H1 (cell line): ENCODE results near the gene SCN11A. TPM values are rescaled to one million over a fixed set of nuclear protein-coding genes. Genes with fewer than 3 reads are reported as not detected.

ENCODE experiments used
- CTCF ChIA-PET: fragments of 300-600 bp; sonication (Branson Sonifier 250); formaldehyde crosslinking; loops from one replicate; lab custom pipeline; 2021; ENCODE audit not compliant: partially characterized antibody; lab: Charles Lee
- POLR2A ChIA-PET: fragments of 300-600 bp; sonication (Branson Sonifier 250); formaldehyde crosslinking; loops from one replicate; lab custom pipeline; 2021; ENCODE audit warnings: inconsistent platforms; ENCODE audit not compliant: partially characterized antibody; lab: Charles Lee
- DNase-seq, 2 experiments: peaks; one replicate each; pipeline versions ENCODE4 v3.0.0 to v3.0.0-alpha.2; 2010 to 2022; ENCODE audit warnings: low spot score in 2 of 2, low read depth in 1 of 2, mixed read lengths in 1 of 2
- FAIRE-seq: peaks from 2 replicates; lab custom pipeline; 2011; peaks lifted over from hg19 to GRCh38; lab: Jason Lieb, UNC
- H2AFZ ChIP-seq: 2 replicates; pipeline ENCODE4 v1.8.1; 2012; ENCODE audit warnings: low read length, inconsistent platforms
- H2AK5ac ChIP-seq: 2 replicates; pipeline ENCODE4 v1.6.1; 2013; ENCODE audit warnings: low read depth, low read length
- H2BK120ac ChIP-seq: replicated peaks from 2 replicates; pipeline ENCODE3; 2013; ENCODE audit warnings: low read depth, low read length, inconsistent platforms
- H2BK12ac ChIP-seq: 2 replicates; pipeline ENCODE4 v1.6.1; 2013; ENCODE audit warnings: low read depth, low read length
- H2BK15ac ChIP-seq: 2 replicates; pipeline ENCODE4 v1.6.1; 2013; ENCODE audit warnings: low read length
- H2BK20ac ChIP-seq: 2 replicates; pipeline ENCODE4 v1.6.1; 2013; ENCODE audit warnings: low read length
- H2BK5ac ChIP-seq: 2 replicates; pipeline ENCODE4 v1.6.1; 2013; ENCODE audit warnings: low read depth, low read length
- H3K14ac ChIP-seq: 2 replicates; pipeline ENCODE4 v1.6.1; 2013; ENCODE audit warnings: inconsistent platforms; ENCODE audit not compliant: insufficient read length
- H3K18ac ChIP-seq: 2 replicates; pipeline ENCODE4 v1.6.1; 2013; ENCODE audit warnings: low read length; ENCODE audit errors: extremely low read depth
- H3K23ac ChIP-seq: 2 replicates; pipeline ENCODE4 v1.6.1; 2013; ENCODE audit warnings: inconsistent platforms; ENCODE audit not compliant: insufficient read length
- H3K23me2 ChIP-seq: 2 replicates; pipeline ENCODE4 v1.6.1; 2013; ENCODE audit warnings: low read depth, low read length
- H3K27ac ChIP-seq: 2 replicates; pipeline ENCODE4 v1.6.1; 2011; ENCODE audit warnings: low read depth, low read length, inconsistent platforms
- H3K27me3 ChIP-seq, 4 experiments: replicated peaks in 1 of 4; 1 replicate in 1 of 4; 2 replicates in 3 of 4; pipeline versions ENCODE4 v1.6.1 to v1.8.1; 2011 to 2013; ENCODE audit warnings: low read length in 3 of 4, mild to moderate bottlenecking in 3 of 4, inconsistent platforms in 2 of 4, mixed read lengths in 2 of 4, moderate library complexity in 1 of 4; ENCODE audit not compliant: control insufficient read depth in 3 of 4, insufficient read depth in 3 of 4; ENCODE audit errors: extremely low read depth in 1 of 4
- H3K36me3 ChIP-seq, 4 experiments: 2 replicates each; pipeline versions ENCODE4 v1.6.1 to v1.8.1; 2011 to 2013; ENCODE audit warnings: mild to moderate bottlenecking in 4 of 4, low read length in 3 of 4, moderate library complexity in 2 of 4, control low read depth in 1 of 4, inconsistent platforms in 1 of 4; ENCODE audit not compliant: insufficient read depth in 4 of 4, control insufficient read depth in 2 of 4
- H3K4ac ChIP-seq: replicated peaks from 2 replicates; pipeline ENCODE3; 2013; ENCODE audit warnings: low read length, low read depth, mixed read lengths, inconsistent platforms; ENCODE audit not compliant: insufficient read length
- H3K4me1 ChIP-seq, 4 experiments: replicated peaks in 1 of 4; 1 replicate in 1 of 4; 2 replicates in 3 of 4; pipeline versions ENCODE4 v1.6.1 to v1.8.1; 2011 to 2013; ENCODE audit warnings: low read length in 3 of 4, inconsistent platforms in 2 of 4, mixed read lengths in 1 of 4; ENCODE audit not compliant: insufficient read depth in 4 of 4, control insufficient read depth in 3 of 4
- H3K4me2 ChIP-seq, 2 experiments: 2 replicates each; pipeline versions ENCODE4 v1.6.1 to v1.8.1; 2011 to 2013; ENCODE audit warnings: low read depth in 2 of 2, low read length in 2 of 2, control low read depth in 1 of 2, inconsistent platforms in 1 of 2, mild to moderate bottlenecking in 1 of 2; ENCODE audit not compliant: insufficient read depth in 1 of 2
- H3K4me3 ChIP-seq, 4 experiments: fragments of 200-600, 300-600 bp in 1 of 4; sonication (generic), shearing (Covaris generic), sonication (Bioruptor Twin) in 1 of 4; 2 replicates each; pipeline versions ENCODE4 v1.5.1 to v1.8.1; 2011 to 2016; ENCODE audit warnings: low read length in 4 of 4, low read depth in 3 of 4, control low read depth in 2 of 4, inconsistent platforms in 2 of 4, mild to moderate bottlenecking in 2 of 4, mixed read lengths in 1 of 4, moderate library complexity in 1 of 4; ENCODE audit not compliant: insufficient read depth in 2 of 4; ENCODE audit errors: extremely low read depth in 1 of 4
- H3K56ac ChIP-seq: replicated peaks from 2 replicates; pipeline ENCODE3; 2013; ENCODE audit warnings: low read depth, mild to moderate bottlenecking, mixed read lengths, low read length, inconsistent platforms; ENCODE audit not compliant: insufficient read length
- H3K79me1 ChIP-seq: 2 replicates; pipeline ENCODE4 v1.6.1; 2013; ENCODE audit warnings: low read depth, low read length, control low read depth
- H3K79me2 ChIP-seq, 2 experiments: 2 replicates each; pipeline versions ENCODE4 v1.6.1 to v1.8.1; 2012 to 2013; ENCODE audit warnings: low read length in 2 of 2, mild to moderate bottlenecking in 2 of 2, inconsistent platforms in 1 of 2; ENCODE audit not compliant: insufficient read depth in 2 of 2, control insufficient read depth in 1 of 2
- H3K9ac ChIP-seq, 4 experiments: replicated peaks in 1 of 4; 1 replicate in 1 of 4; 2 replicates in 3 of 4; pipeline versions ENCODE4 v1.6.1 to v1.8.1; 2011 to 2013; ENCODE audit warnings: low read depth in 3 of 4, low read length in 3 of 4, control low read depth in 2 of 4, mild to moderate bottlenecking in 2 of 4, moderate library complexity in 2 of 4, inconsistent platforms in 1 of 4; ENCODE audit errors: extremely low read depth in 1 of 4
- H3K9me3 ChIP-seq, 2 experiments: 2 replicates each; pipeline versions ENCODE4 v1.6.1 to v1.8.1; 2012 to 2013; ENCODE audit warnings: mild to moderate bottlenecking in 2 of 2, moderate library complexity in 2 of 2, control low read depth in 1 of 2, inconsistent platforms in 1 of 2, low read depth in 1 of 2, low read length in 1 of 2, mixed read lengths in 1 of 2; ENCODE audit not compliant: insufficient read depth in 2 of 2
- H4K20me1 ChIP-seq, 2 experiments: replicated peaks in 1 of 2; 2 replicates each; pipeline versions ENCODE3 to v1.8.1; 2011 to 2013; ENCODE audit warnings: inconsistent platforms in 2 of 2, low read length in 2 of 2, mild to moderate bottlenecking in 1 of 2; ENCODE audit not compliant: insufficient read depth in 2 of 2, control insufficient read depth in 1 of 2
- H4K5ac ChIP-seq: 2 replicates; pipeline ENCODE4 v1.6.1; 2013; ENCODE audit warnings: low read length, low read depth, mixed read lengths, inconsistent platforms; ENCODE audit not compliant: insufficient read length
- H4K8ac ChIP-seq: 2 replicates; pipeline ENCODE4 v1.8.0; 2013; ENCODE audit warnings: mild to moderate bottlenecking, moderate library complexity, low read length, inconsistent platforms; ENCODE audit not compliant: insufficient read depth; ENCODE audit errors: extremely low read depth
- H4K91ac ChIP-seq: replicated peaks from 2 replicates; pipeline ENCODE3; 2013; ENCODE audit warnings: low read length, mixed read lengths, inconsistent platforms; ENCODE audit not compliant: insufficient read length
- SIX5 ChIP-seq: IDR thresholded peaks from 2 replicates; pipeline ENCODE4 v1.6.1; 2011; ENCODE audit warnings: mild to moderate bottlenecking, low read depth, low read length
- WGBS, 2 experiments: shearing (Covaris generic) in 1 of 2; methylation state at CpG; one replicate each; pipeline versions ENCODE4 v1.1.6 to v1.1.7; 2013 to 2015; ENCODE audit warnings: low lambda C conversion rate in 2 of 2, mixed read lengths in 2 of 2, inconsistent platforms in 1 of 2, low coverage in 1 of 2, missing lambda C conversion rate in 1 of 2; ENCODE audit not compliant: insufficient replicate concordance in 2 of 2, insufficient coverage in 1 of 2, insufficient read length in 1 of 2; ENCODE audit errors: extremely low coverage in 1 of 2, missing lambda C conversion rate in 1 of 2; 5-methylcytosine and 5-hydroxymethylcytosine counted together
- polyA plus RNA-seq, 7 experiments: library from polyadenylated mRNA; depleted of rRNA in 3 of 7; stranded (reverse) in 5 of 7; unstranded in 2 of 7; fragments of >200 nt in 5 of 7; fragments of 200-250 nt in 2 of 7; gene quantifications; 1 replicate in 5 of 7; 2 replicates in 1 of 7; 4 replicates in 1 of 7; pipeline versions ENCODE4 v1.2.1 to v1.2.3, GENCODE V29; 2011 to 2013; ENCODE audit warnings: missing spikeins in 2 of 7, mixed read lengths in 2 of 7
- total RNA-seq: library from RNA; stranded (reverse); fragmentation: NEBNext Ultra II Directional; extraction: Animal tissue kit (Norgen Biotek cat#: 25700); gene quantifications from 2 replicates; pipeline ENCODE4 v1.2.1, GENCODE V29; 2021

Gene SCN11A
- total and polyA plus RNA-seq, 2 of the 8 experiments (the other 6 are each of a cell fraction or from before 2014, with no cell fraction given) = 0.11 to 0.21 TPM

- Histone ChIP-seq H2BK120ac (no peak overlapping the region), H4K8ac (no peak overlapping the region), H3K14ac (no peak overlapping the region), H2AK5ac (no peak overlapping the region), H4K91ac (no peak overlapping the region), H3K23ac (no peak overlapping the region), H4K5ac (no peak overlapping the region), H4K20me1 (no peaks in the 10 kb centered on the region), H3K4me2 (no peak overlapping the region), H3K27ac (no peak overlapping the region), H3K27me3 (no peaks in the 10 kb centered on the region), H3K4me1 (peaks cover 0 to 3% (median 1%) of the 10 kb centered on the region in 4 experiments; a peak in 1 of 7 replicates), H2AFZ (no peak overlapping the region), H2BK15ac (no peak overlapping the region), H3K56ac (no peak overlapping the region), H2BK5ac (no peak overlapping the region), H3K79me1 (no peaks in the 10 kb centered on the region), H3K9ac (no peak overlapping the region), H3K79me2 (no peaks in the 10 kb centered on the region), H3K4me3 (no peak overlapping the region), H3K9me3 (no peaks in the 10 kb centered on the region), H2BK20ac (no peak overlapping the region), H3K4ac (no peak overlapping the region), H3K23me2 (no peaks in the 10 kb centered on the region), H2BK12ac (no peak overlapping the region), H3K18ac (no peak overlapping the region), H3K36me3 (no peaks in the 10 kb centered on the region)
- ChIA-PET POLR2A (interaction anchor here (0.8 kb wide), 1 partner anchor 787 kb away, joined by 3 read pairs; no protein-coding TSS in a partner anchor), CTCF (interaction anchor here (0.7 to 3.5 kb wide), 3 partner anchors 15 to 927 kb away, joined by 3 to 18 read pairs (median 12); no protein-coding TSS in a partner anchor)
- DNase-seq (no peak), FAIRE-seq (no peak)
- no peak for TF ChIP-seq SIX5
- WGBS, 2 experiments = 93% methylated on average over 3 of the region's 3 CpGs; no CpG with 5 or more reads in 1 of the 2 experiments
These were observed 36.3 kb downstream of the SCN11A start for GRCh38 chr3:39015418-39015817.
